CD4-positive, alpha-beta T cell treated with Interleukin-21 for 1 hour (primary cell): ENCODE data around the gene PKP4.

Experiments
- DNase-seq: peaks from one replicate; pipeline ENCODE4 v3.0.0-alpha.2; 2020

The PKP4 gene

DNA sequence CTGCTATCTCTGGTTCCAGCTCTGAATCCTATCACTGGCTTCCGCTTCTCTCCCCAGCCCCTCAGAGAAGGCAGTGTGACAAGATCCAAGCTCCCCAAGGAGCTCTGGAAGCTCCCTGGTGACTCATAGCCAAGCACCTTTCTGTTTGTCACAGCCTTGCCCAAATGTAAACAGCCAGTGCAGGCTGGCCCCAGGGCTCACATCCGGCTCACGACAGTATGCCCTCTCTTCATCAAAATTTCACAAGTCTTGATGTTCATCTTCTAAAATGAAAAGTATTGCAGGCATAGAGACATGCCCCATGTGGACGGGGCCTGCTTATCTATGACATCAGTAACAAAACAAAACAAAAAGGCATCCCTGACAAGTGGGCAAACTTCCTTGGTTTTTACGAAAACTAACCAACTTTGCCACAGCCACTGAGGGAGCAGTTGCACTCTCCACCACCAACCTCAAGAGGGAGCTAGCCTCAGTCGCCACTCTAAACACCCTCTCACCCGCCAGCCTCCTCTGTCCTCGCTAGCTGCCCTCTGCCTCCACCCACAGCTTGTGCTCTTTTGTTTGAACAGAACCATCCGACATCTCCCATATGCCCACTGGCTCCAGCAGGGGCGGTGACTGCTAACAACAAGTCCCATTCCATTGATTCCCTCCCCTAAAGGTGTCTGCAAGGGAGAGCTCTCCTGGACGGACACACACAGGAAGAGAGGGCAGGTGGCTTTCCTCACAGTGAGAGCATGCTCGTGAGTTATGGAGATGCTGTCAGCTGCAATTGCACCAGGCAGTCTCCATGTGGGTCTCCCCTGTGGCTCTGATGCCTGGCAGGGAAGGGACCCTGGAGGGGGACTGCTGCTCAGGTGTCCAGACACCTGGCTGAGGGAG is 267.4 kb downstream of the PKP4 start:
- no peak for DNase-seq

DNA sequence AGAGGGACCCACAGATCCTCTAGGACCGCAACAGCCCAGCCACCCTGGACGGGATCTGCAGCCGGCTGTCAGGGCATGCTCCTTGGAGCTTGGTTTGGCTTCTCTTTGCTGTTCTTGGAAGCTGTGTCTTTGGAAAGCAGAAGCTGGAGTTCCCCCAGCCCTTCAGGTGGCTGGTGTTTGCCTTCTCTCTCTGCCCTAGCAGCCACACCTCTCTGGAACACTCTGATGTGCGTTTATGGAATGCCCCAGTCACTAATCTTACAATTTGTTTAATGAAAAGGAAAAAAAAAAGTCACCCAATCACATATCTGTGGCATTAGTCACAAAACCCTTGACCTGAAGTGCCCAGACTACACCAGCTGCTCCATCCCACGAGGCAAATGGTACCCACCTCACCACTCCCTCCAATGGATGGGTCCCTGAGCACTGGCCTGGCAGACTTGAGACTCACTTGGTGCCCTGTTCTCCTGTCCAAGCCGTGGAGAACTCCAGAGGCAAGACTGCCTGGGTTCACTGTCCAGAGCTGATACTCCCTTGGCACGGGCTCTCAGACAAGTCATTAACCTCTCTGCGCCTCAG is 268.1 kb downstream of the PKP4 start:
- DNase-seq = no peak

DNA sequence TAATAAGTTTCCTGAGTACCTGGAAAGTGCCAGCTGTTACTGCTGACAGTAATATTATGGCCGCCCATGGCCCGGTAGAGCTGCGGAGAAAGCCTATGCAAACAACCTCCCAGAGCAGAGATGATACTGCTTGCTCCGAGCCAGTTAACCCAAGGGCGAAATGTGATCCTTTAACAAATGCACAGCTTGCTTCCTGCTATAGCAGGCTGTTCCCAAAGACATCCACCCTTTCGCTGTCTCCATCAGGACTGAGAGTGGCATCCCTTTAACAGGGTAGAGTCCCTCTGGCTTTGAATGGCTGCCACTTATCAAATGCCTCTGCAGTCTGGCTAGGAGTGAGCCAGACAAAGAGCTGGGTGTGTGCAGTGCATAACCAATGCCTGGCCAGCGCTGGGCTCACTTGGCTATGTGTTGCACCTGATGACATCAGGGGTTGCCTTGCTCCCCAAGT is 268.7 kb downstream of the PKP4 start:
- DNase-seq = no peak

DNA sequence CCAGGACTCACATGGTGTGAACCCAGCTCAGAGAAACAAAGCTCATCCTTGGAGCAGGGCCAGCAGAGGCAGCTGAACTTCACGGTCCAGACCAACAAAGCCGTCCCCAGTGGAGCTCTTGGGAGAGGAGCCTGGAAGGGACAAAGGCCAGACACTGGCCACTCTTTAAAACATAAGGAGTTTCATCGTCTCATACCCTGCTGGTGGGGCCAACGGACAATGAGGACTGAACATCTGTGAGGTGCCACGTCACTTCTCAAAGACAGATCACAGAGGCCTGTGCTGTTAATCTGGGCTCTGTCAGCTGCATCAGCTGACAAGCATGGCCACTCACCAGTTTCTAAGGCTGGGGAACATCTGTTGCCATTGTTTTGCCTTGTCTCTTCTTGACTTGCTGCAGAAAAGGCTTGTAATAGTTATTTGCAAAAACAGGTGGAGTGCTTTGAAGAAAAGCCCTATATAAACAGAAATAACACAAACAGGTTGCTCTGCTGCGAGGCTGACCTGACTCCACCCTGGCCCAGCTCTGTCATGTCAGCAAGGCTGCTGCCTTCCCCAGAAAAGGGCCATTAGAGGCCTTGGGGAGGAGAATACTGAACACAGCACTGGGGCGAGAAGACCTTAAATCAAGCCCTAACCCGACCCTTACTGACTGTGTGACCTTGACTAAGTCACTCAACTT is 270.3 kb downstream of the PKP4 start:
- DNase-seq = no peak

DNA sequence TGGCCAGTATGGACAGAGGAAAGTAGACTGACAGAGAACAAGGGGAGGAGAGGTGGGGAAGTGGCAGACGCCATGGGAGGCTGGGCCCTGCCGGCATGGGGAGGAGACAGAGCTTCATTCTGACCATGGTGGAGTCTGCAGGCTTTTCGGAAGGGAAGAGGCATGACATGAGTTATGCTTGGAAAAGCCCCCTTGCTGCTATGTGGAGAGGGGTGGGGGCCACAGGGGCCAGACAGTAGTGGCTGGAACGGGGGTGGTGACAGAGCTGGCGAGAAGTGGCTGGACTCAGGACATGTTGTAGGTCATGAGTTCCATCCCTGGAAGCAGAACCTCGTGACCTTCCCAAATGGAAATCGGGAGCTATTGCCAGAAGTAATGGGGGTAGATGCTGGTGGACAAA is 271.7 kb downstream of the PKP4 start:
- no peak for DNase-seq

DNA sequence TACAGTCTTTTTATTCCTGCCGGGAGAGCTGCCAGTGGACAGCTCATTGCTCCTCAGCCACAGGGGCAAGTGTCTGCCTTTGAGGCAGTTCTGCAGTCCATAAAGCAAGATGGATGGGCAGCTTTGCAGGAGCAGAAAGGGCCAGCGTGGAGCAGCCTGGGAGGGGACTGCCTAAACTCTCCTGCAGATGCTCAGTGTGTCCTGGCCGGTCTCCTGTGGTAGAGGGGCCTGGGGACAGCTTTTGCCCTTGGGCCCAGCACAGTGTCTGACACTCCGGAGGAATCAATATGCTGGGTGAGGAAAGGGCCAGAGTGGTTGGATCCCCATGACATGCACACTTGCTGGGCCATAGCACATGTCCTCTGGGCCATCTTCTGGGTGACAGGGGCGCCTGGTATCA is 272.7 kb downstream of the PKP4 start:
- DNase-seq = no peak

DNA sequence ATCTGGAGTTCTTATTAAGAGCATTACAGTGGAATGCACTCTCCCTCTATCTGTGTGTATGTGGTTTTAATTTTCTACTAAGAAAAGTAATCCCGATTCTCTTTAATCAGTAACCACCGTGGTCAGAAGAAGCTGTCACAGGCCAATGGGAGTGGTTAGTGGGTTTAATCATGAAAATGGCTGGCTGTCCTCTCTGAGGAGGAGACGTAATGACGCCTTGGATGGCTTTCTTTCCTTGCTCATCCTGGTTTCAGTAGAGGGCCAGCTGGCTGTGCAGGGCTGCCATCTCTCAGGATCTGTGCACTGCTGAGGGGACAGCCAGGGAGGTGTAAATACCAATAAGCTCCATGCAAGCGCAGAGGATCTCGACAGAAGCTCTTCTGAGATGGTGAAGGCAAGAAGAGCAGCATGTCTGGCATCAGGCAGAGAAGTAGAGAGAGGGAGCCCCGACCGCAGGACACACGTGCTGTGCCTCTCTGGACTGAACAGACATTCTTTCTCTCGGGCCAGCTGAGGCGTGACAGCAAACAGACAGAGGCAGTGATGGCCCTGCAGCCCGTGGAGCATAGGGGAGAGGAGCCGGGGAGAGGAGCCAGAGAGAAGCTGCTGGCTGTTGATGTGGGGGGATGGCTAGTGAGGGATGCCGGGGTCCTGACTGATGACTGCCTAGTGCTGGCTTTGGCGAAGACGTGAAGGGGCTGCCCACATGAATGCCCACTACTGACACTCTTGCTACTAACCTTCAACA is 273.3 kb downstream of the PKP4 start:
- DNase-seq = no peak

DNA sequence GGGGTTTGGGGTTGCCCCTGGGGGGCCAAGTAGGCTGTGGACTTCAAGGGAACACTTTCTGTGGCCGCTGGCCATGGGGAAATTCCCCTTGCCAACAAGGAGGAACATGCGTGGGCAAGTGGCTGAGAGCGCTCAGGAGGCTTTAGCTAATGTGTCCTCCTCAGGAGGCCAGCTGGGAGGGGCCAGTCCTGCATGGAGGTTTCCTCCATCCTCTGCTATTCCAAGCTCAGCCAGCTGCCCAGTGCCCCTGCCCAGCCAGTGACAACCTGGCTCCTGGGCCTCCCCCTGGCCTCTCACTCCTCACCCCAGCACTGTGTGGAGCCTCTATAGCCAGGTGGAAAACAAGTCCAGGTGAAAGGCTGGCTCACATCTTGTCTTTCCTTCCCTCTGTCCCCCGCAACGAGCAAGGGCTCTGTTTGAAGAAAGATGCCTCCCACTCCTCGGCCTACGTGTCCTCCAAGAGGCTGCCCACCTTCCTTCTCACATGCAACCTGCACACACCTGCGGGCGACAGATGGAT is 273.9 kb downstream of the PKP4 start:
- no peak for DNase-seq

DNA sequence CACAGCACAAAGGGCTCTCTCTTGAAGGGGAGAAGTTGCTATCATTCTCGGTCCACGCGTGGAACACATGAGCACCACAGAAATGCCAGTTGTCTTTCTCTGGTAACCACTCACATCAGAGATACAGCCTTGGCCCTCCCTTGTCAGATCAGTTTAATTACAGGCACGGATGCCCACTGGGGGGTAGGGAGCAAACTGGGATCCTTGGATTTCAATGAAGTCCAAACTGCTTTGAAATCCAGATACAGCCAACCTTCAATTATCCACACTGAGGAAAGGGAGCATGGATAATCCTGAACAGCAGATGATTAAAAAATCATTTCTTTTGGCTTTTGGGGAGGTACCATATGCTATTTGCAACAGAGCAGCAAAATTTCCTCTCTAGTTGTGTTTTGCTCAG is 274.6 kb downstream of the PKP4 start:
- DNase-seq = no peak
